Suprapubic skin (tissue), 4 donors: Measurements from ENCODE around the gene ESPL1. TPM values are rescaled to one million over a fixed set of nuclear protein-coding genes. Genes with fewer than 3 reads are reported as not detected.

Source experiments
- DNase-seq, 2 donors: peaks; one replicate each; pipeline ENCODE4 v3.0.0-alpha.2; 2019; ENCODE audit warnings: low spot score in 2 of 2
- H3K27ac ChIP-seq: fragments of 200-600 bp; sonication (generic); one replicate; pipeline ENCODE4 v1.5.1; 2019
- H3K27me3 ChIP-seq: fragments of 200-600 bp; sonication (generic); one replicate; pipeline ENCODE4 v1.5.1; 2019
- H3K36me3 ChIP-seq: fragments of 200-600 bp; sonication (generic); one replicate; pipeline ENCODE4 v1.5.1; 2019
- H3K4me1 ChIP-seq: fragments of 200-600 bp; sonication (generic); one replicate; pipeline ENCODE4 v1.5.1; 2019
- H3K4me3 ChIP-seq: fragments of 200-600 bp; sonication (generic); one replicate; pipeline ENCODE4 v1.5.1; 2019; ENCODE audit warnings: mild to moderate bottlenecking
- H3K9me3 ChIP-seq: fragments of 200-600 bp; sonication (generic); one replicate; pipeline ENCODE4 v1.5.1; 2019
- CTCF ChIP-seq, 2 donors: fragments of 200-600 bp in 1 of 2; fragments of 450-650 bp in 1 of 2; sonication (generic) in 1 of 2; IDR thresholded peaks; one replicate each; pipeline ENCODE4 v1.5.1; 2016 to 2019; ENCODE audit warnings: antibody characterized with exemption in 2 of 2, mild to moderate bottlenecking in 1 of 2, moderate library complexity in 1 of 2
- EP300 ChIP-seq: sonication (generic); formaldehyde crosslinking; IDR thresholded peaks from one replicate; pipeline ENCODE4 v1.6.1; 2017; ENCODE audit warnings: antibody characterized with exemption
- POLR2A ChIP-seq, 2 donors: fragments of 450-650 bp; IDR thresholded peaks; one replicate each; pipeline ENCODE4 v1.6.1; 2017; ENCODE audit warnings: antibody characterized with exemption in 2 of 2, mild to moderate bottlenecking in 2 of 2, moderate library complexity in 2 of 2
- POLR2AphosphoS5 ChIP-seq, 3 donors: sonication (generic); formaldehyde crosslinking; IDR thresholded peaks; one replicate each; pipeline ENCODE4 v1.6.1; 2017; ENCODE audit warnings: antibody characterized with exemption in 3 of 3
- WGBS: methylation state at CpG from one replicate; pipeline ENCODE4 v1.1.5; 2018; 5-methylcytosine and 5-hydroxymethylcytosine counted together
- total RNA-seq, 4 donors: library from RNA; depleted of rRNA; stranded (reverse); fragments of >200 nt; gene quantifications; one replicate each; pipeline ENCODE4 v1.1.0, GENCODE V29; 2016

Gene ESPL1
- total RNA-seq, 4 donors from 2014 or later = 5.7 to 10.6 (median 6.1) TPM

- 60% methylated on average over 9 of the region's 9 CpGs for WGBS
These were observed 32.2 kb upstream of the ESPL1 start for GRCh38 chr12:53235742-53236442.

GRCh38 chr12:53236443-53237111 lies 31.5 kb upstream of the ESPL1 start:
- Histone ChIP-seq H3K4me3 (no peak overlapping the region), H3K27me3 (no peaks in the 10 kb centered on the region), H3K4me1 (peaks cover 55% of the 10 kb centered on the region), H3K27ac (peak overlapping the region; percentile 99), H3K36me3 (no peaks in the 10 kb centered on the region), H3K9me3 (no peaks in the 10 kb centered on the region)
- WGBS = 88% methylated on average over 1 of the region's 1 CpG
- no peak for TF ChIP-seq POLR2AphosphoS5 (IDR thresholded peaks at IDR 0.05)
- TF ChIP-seq EP300 = no peak
- no peak for TF ChIP-seq POLR2A (IDR thresholded peaks at IDR 0.05)
- TF ChIP-seq CTCF (IDR thresholded peaks at IDR 0.05) = no peak
- DNase-seq = no peak

More at GRCh38 chr12:53235742-53236442, 32.2 kb upstream of the ESPL1 start:
- DNase-seq = no peak
- no peaks in the 10 kb centered on the region for H3K27me3 ChIP-seq
- no peak overlapping the region for H3K4me3 ChIP-seq
- H3K27ac ChIP-seq = peak overlapping the region; percentile 99
- no peaks in the 10 kb centered on the region for H3K9me3 ChIP-seq
- TF ChIP-seq EP300 = no peak
- no peak for TF ChIP-seq CTCF (IDR thresholded peaks at IDR 0.05)
- no peak for TF ChIP-seq POLR2A (IDR thresholded peaks at IDR 0.05)
- TF ChIP-seq POLR2AphosphoS5 (IDR thresholded peaks at IDR 0.05) = no peak
- H3K36me3 ChIP-seq = no peaks in the 10 kb centered on the region
- peaks cover 60% of the 10 kb centered on the region for H3K4me1 ChIP-seq

GRCh38 chr12:53239643-53240258 lies 28.3 kb upstream of the ESPL1 start:
- Histone ChIP-seq H3K4me1 (peaks cover 27% of the 10 kb centered on the region), H3K36me3 (no peaks in the 10 kb centered on the region), H3K27ac (no peak overlapping the region), H3K27me3 (no peaks in the 10 kb centered on the region), H3K9me3 (no peaks in the 10 kb centered on the region), H3K4me3 (no peak overlapping the region)
- DNase-seq = no peak
- WGBS = 97% methylated on average over 10 of the region's 10 CpGs
- TF ChIP-seq POLR2A (IDR thresholded peaks at IDR 0.05) (no peak), EP300 (no peak), POLR2AphosphoS5 (IDR thresholded peaks at IDR 0.05) (no peak), CTCF (IDR thresholded peaks at IDR 0.05) (no peak)

GRCh38 chr12:53241623-53242412 lies 26.3 kb upstream of the ESPL1 start:
- no peak for DNase-seq
- no peaks in the 10 kb centered on the region for H3K27me3 ChIP-seq
- no peak overlapping the region for H3K4me3 ChIP-seq
- 77% methylated on average over 10 of the region's 11 CpGs for WGBS
- peaks cover 6% of the 10 kb centered on the region for H3K4me1 ChIP-seq
- H3K36me3 ChIP-seq = no peaks in the 10 kb centered on the region
- no peak overlapping the region for H3K27ac ChIP-seq
- no peak for TF ChIP-seq POLR2A (IDR thresholded peaks at IDR 0.05)
- no peak for TF ChIP-seq CTCF (IDR thresholded peaks at IDR 0.05)
- no peak for TF ChIP-seq POLR2AphosphoS5 (IDR thresholded peaks at IDR 0.05)
- TF ChIP-seq EP300 = no peak
- no peaks in the 10 kb centered on the region for H3K9me3 ChIP-seq
